DND-41 (cell line): ENCODE results near the gene HADH.

Experiments used
- ATAC-seq: fragments of 200-7000 bp; cut with Tn5 transposase; 3 replicates; pipeline ENCODE4 v1.9.1; 2021; ENCODE audit warnings: low read depth; ENCODE audit not compliant: insufficient read depth
- DNase-seq: peaks from one replicate; pipeline ENCODE4 v3.0.0-alpha.2; 2020
- H2AFZ ChIP-seq: 2 replicates; pipeline ENCODE4 v1.6.0; 2012; ENCODE audit warnings: low read depth, low read length
- H3K27ac ChIP-seq: 2 replicates; pipeline ENCODE4 v1.5.1; 2012; ENCODE audit warnings: low read length, inconsistent platforms
- H3K27me3 ChIP-seq: fragments of 200-600 bp; sonication (generic); 2 replicates; pipeline ENCODE4 v1.6.0; 2012; ENCODE audit warnings: low read length, mild to moderate bottlenecking, inconsistent platforms; ENCODE audit not compliant: insufficient read depth, poor library complexity
- H3K36me3 ChIP-seq: 2 replicates; pipeline ENCODE4 v1.5.1; 2012; ENCODE audit warnings: low read length, inconsistent platforms; ENCODE audit not compliant: insufficient read depth
- H3K4me1 ChIP-seq: 2 replicates; pipeline ENCODE4 v1.5.1; 2012; ENCODE audit warnings: mild to moderate bottlenecking, low read length; ENCODE audit not compliant: insufficient read depth
- H3K4me2 ChIP-seq: 2 replicates; pipeline ENCODE4 v1.6.0; 2012; ENCODE audit warnings: mild to moderate bottlenecking, moderate library complexity, low read length, inconsistent platforms; ENCODE audit not compliant: insufficient read depth
- H3K4me3 ChIP-seq, 2 experiments: fragments of 200-600 bp in 1 of 2; shearing (Covaris generic) in 1 of 2; 2 replicates each; pipeline ENCODE4 v1.5.1; 2012 to 2016; ENCODE audit warnings: inconsistent platforms in 2 of 2, low read length in 2 of 2, mild to moderate bottlenecking in 2 of 2, low read depth in 1 of 2, moderate library complexity in 1 of 2
- H3K79me2 ChIP-seq: 2 replicates; pipeline ENCODE4 v1.6.0; 2012; ENCODE audit warnings: low read length, inconsistent platforms; ENCODE audit not compliant: insufficient read depth
- H3K9ac ChIP-seq: 2 replicates; pipeline ENCODE4 v1.6.0; 2012; ENCODE audit warnings: low read depth, mild to moderate bottlenecking, inconsistent platforms, low read length, moderate library complexity
- H3K9me3 ChIP-seq: 2 replicates; pipeline ENCODE4 v1.5.1; 2012; ENCODE audit warnings: low read length, moderate library complexity, mild to moderate bottlenecking, inconsistent platforms; ENCODE audit not compliant: insufficient read depth, severe bottlenecking
- H4K20me1 ChIP-seq: 2 replicates; pipeline ENCODE4 v1.6.0; 2012; ENCODE audit warnings: low read length; ENCODE audit not compliant: insufficient read depth
- EZH2 ChIP-seq: IDR thresholded peaks from 3 replicates; pipeline ENCODE4 v1.6.1; 2012; ENCODE audit warnings: borderline replicate concordance, low read depth, mild to moderate bottlenecking, moderate library complexity, low read length, inconsistent platforms; ENCODE audit not compliant: severe bottlenecking
- TF ChIP-seq, protein P1 (sequence below): IDR thresholded peaks from 2 replicates; pipeline ENCODE4 v1.5.1; 2012; ENCODE audit warnings: borderline replicate concordance, low read length, moderate library complexity, mild to moderate bottlenecking; ENCODE audit not compliant: poor library complexity, severe bottlenecking; ENCODE audit errors: extremely low read depth

Gene HADH

GRCh38 chr4:108068442-108068841 is 78.8 kb downstream of the HADH start:
- DNase-seq = no peak
- Histone ChIP-seq H2AFZ (no peak overlapping the region), H3K27ac (peak overlapping the region; percentile 32; the same call in 1 of the 2 replicates), H3K9ac (no peak overlapping the region), H3K4me1 (no peaks in the 10 kb centered on the region), H3K4me2 (no peak overlapping the region), H3K9me3 (no peaks in the 10 kb centered on the region), H3K4me3 (no peak overlapping the region), H3K79me2 (peaks cover 86% of the 10 kb centered on the region), H4K20me1 (peaks cover 47% of the 10 kb centered on the region), H3K36me3 (peaks cover 99% of the 10 kb centered on the region), H3K27me3 (no peaks in the 10 kb centered on the region)
- no peak for ATAC-seq
- TF ChIP-seq, protein P1, sequence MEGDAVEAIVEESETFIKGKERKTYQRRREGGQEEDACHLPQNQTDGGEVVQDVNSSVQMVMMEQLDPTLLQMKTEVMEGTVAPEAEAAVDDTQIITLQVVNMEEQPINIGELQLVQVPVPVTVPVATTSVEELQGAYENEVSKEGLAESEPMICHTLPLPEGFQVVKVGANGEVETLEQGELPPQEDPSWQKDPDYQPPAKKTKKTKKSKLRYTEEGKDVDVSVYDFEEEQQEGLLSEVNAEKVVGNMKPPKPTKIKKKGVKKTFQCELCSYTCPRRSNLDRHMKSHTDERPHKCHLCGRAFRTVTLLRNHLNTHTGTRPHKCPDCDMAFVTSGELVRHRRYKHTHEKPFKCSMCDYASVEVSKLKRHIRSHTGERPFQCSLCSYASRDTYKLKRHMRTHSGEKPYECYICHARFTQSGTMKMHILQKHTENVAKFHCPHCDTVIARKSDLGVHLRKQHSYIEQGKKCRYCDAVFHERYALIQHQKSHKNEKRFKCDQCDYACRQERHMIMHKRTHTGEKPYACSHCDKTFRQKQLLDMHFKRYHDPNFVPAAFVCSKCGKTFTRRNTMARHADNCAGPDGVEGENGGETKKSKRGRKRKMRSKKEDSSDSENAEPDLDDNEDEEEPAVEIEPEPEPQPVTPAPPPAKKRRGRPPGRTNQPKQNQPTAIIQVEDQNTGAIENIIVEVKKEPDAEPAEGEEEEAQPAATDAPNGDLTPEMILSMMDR = no peak
- no peak for TF ChIP-seq EZH2

DNA sequence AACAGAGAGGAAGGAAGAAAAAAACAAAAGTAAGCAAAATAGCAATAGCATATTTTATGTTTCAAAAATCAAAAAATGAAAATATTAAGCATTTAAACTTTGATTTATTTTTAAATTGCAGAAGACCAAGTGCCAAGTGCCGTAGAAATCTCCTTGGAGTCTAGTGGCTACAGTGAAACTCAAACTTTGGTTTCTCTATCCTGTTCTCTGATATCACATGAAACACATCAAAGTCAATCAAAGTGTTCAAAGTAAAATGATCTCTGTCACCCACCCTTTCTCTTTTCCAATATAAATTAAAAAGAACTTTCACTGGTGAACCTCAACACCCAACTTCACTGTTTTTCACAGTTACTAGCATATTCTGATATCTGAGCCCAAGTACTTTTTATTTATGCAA is 81.1 kb downstream of the HADH start:
- DNase-seq (no peak), ATAC-seq (no peak)
- Histone ChIP-seq H3K4me1 (no peaks in the 10 kb centered on the region), H3K4me2 (no peak overlapping the region), H2AFZ (no peak overlapping the region), H3K4me3 (no peak overlapping the region), H4K20me1 (peaks cover 33% of the 10 kb centered on the region), H3K36me3 (peaks cover 98% of the 10 kb centered on the region), H3K27me3 (no peaks in the 10 kb centered on the region), H3K9ac (no peak overlapping the region), H3K79me2 (peaks cover 87% of the 10 kb centered on the region), H3K27ac (peak overlapping the region; percentile 2; the same call in 1 of the 2 replicates), H3K9me3 (no peaks in the 10 kb centered on the region)
- no peak for TF ChIP-seq EZH2
- TF ChIP-seq, protein P1 = no peak

DNA sequence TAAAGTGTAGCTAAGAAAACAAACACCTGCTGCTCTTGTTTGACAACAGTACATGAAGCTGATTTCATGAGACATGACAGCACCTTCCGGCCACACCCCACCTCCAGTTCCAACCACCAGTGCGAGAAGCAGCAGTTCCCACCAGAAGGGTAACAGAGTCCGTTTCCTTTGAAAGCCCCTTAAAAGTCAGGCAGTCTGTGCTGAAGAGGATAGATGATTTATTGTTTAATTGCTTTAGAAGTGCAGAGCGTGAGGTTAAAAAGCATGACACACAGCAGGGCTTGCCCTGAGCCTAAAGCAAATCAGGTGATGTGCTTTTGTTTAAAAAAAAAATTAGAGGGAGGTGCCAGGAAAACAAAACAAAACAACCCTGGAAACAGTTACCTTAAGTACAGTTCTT is 82.6 kb downstream of the HADH start:
- H2AFZ ChIP-seq = no peak overlapping the region
- no peaks in the 10 kb centered on the region for H3K9me3 ChIP-seq
- TF ChIP-seq EZH2 = no peak
- TF ChIP-seq, protein P1 = no peak
- H3K79me2 ChIP-seq = peaks cover 82% of the 10 kb centered on the region
- H3K4me1 ChIP-seq = no peaks in the 10 kb centered on the region
- no peak overlapping the region for H3K4me2 ChIP-seq
- ATAC-seq (no peak), DNase-seq (no peak)
- peaks cover 96% of the 10 kb centered on the region for H3K36me3 ChIP-seq
- H3K4me3 ChIP-seq = no peak overlapping the region
- no peak overlapping the region for H3K27ac ChIP-seq
- H3K27me3 ChIP-seq = no peaks in the 10 kb centered on the region
- H4K20me1 ChIP-seq = peaks cover 28% of the 10 kb centered on the region
- H3K9ac ChIP-seq = no peak overlapping the region
